Lower leg skin (tissue), 4 donors: ENCODE measurements around the gene KISS1. TPM values are rescaled to one million over a fixed set of nuclear protein-coding genes. Genes with fewer than 3 reads are reported as not detected.

Experiments used
- DNase-seq, 2 donors: peaks; one replicate each; pipeline ENCODE4 v3.0.0-alpha.2; 2019; ENCODE audit warnings: low spot score in 2 of 2
- H3K4me3 ChIP-seq: fragments of 200-600 bp; sonication (generic); 2 replicates; pipeline ENCODE4 v1.5.1; 2017; ENCODE audit warnings: mild to moderate bottlenecking, low read depth; ENCODE audit not compliant: poor library complexity, severe bottlenecking
- POLR2A ChIP-seq, 2 donors: fragments of 450-650 bp; IDR thresholded peaks; one replicate each; pipeline ENCODE4 v1.6.1; 2016 to 2017; ENCODE audit warnings: antibody characterized with exemption in 2 of 2, mild to moderate bottlenecking in 1 of 2, moderate library complexity in 1 of 2
- WGBS, 2 donors: methylation state at CpG; one replicate each; pipeline ENCODE4 v1.1.5; 2018; 5-methylcytosine and 5-hydroxymethylcytosine counted together
- intact Hi-C: fragments of 100-400 bp; cut with DNase I; formaldehyde crosslinking; loops from one replicate; pipeline ENCODE4 v1.15.0; 2023; ENCODE audit warnings: low total_unique reads
- total RNA-seq, 4 donors: library from RNA; depleted of rRNA; stranded (reverse); fragments of >200 nt; gene quantifications; one replicate each; pipeline ENCODE4 v1.1.0, GENCODE V29; 2016
- TF ChIP-seq, protein P1 (sequence below), 3 donors: fragments of 450-650 bp; IDR thresholded peaks; one replicate each; pipeline ENCODE4 v1.5.1; 2016; ENCODE audit warnings: antibody characterized with exemption in 3 of 3, mild to moderate bottlenecking in 3 of 3, moderate library complexity in 2 of 3

KISS1 gene
- total RNA-seq, 4 donors from 2014 or later: not detected

DNA sequence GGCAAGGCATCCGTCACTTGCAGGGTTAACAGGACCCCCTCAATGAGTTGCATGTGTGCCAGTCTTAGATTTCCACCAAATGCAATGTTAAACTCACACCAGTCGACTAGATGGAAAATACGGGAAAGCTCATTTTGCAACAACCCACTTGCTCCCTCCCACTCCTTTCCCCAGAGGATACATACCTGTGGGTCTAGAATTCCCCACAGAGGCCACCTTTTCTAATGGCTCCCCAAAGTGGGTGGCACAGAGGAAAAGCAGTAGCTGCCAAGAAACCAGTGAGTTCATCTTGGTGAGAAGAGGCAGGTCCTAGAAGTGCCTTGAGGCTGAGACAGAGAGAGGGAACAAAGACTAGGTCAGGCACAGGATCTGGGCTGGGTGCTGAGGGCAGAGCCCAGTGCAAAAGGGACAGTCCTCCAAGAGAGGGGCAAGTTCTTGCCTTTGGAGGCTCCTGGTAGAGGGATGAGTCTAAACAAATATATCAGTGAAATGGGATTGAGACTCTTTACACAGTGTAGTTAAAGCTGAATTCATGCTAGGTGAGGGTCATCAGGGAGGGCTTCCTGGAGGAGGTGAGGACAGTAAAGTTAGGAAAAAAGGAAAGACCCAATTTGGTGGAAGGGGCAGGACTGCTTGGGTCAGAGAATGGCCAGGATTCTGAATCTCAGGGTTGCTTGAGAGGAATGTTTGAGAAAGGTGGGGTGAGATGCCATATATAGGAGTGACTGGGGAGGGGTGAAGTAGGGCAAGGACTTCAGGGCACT is 3.5 kb downstream of the KISS1 start:
- intact Hi-C loops: no loop called here
- H3K4me3 ChIP-seq: no peak overlapping the region
- whole genome bisulfite sequencing, 2 donors: 66 to 77% methylated on average over 3 of the region's 3 CpGs
- TF ChIP-seq, protein P1, sequence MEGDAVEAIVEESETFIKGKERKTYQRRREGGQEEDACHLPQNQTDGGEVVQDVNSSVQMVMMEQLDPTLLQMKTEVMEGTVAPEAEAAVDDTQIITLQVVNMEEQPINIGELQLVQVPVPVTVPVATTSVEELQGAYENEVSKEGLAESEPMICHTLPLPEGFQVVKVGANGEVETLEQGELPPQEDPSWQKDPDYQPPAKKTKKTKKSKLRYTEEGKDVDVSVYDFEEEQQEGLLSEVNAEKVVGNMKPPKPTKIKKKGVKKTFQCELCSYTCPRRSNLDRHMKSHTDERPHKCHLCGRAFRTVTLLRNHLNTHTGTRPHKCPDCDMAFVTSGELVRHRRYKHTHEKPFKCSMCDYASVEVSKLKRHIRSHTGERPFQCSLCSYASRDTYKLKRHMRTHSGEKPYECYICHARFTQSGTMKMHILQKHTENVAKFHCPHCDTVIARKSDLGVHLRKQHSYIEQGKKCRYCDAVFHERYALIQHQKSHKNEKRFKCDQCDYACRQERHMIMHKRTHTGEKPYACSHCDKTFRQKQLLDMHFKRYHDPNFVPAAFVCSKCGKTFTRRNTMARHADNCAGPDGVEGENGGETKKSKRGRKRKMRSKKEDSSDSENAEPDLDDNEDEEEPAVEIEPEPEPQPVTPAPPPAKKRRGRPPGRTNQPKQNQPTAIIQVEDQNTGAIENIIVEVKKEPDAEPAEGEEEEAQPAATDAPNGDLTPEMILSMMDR (IDR thresholded peaks at IDR 0.05): no peak
- TF ChIP-seq POLR2A (IDR thresholded peaks at IDR 0.05): no peak
- no peak for DNase-seq

DNA sequence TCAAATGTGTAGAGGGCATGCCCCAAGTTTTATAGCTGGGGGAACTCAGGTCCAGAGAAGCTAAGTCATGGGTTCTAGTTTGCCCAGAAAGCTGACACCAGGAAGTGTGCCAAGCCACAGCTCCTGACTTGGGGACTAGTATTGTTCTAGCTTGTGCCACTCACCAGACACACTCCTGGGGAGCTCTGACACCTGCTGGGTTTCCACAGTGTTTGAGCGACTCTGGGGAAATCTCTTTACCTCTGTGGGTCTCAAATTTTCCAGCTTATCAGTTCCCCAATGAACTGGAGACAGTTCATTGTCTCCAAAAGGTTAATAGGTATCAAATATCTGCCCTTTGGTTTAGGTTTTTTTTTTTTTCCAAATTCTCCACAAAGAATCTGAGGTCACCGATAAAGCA is 4.2 kb downstream of the KISS1 start:
- 90 to 95% methylated on average over 2 of the region's 2 CpGs for WGBS, 2 donors
- TF ChIP-seq, protein P1 (IDR thresholded peaks at IDR 0.05): no peak
- no peak for TF ChIP-seq POLR2A (IDR thresholded peaks at IDR 0.05)
- intact Hi-C loops: no loop called here
- no peak for DNase-seq
- H3K4me3 ChIP-seq: no peak overlapping the region

DNA sequence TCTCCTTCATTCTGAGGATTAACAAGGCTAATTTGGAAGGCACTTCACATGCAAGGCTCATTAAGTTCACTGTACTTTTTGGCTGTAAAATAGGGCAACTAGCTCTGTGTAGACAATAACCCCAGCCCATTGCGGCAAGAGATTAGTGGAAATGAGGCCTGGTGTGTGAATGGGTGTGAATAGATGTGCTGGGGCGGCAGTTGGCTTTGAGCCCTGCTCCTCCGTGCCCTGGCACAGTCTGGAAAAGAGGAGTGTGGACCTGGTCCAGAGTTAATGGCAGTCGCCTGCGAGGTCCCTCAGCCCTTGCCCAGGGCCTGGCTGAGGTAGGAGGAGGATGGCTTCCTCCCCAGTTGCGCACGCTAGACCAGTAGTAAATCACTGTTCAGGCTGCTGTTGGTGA is 4.8 kb downstream of the KISS1 start:
- intact Hi-C loops: no loop called here
- 43 to 58% methylated on average over 6 to 7 of the region's 7 CpGs for WGBS, 2 donors
- H3K4me3 ChIP-seq: no peak overlapping the region
- peak in 1 of 2 donors; percentile 57 for DNase-seq
- TF ChIP-seq, protein P1 (IDR thresholded peaks at IDR 0.05): no peak
- no peak for TF ChIP-seq POLR2A (IDR thresholded peaks at IDR 0.05)

DNA sequence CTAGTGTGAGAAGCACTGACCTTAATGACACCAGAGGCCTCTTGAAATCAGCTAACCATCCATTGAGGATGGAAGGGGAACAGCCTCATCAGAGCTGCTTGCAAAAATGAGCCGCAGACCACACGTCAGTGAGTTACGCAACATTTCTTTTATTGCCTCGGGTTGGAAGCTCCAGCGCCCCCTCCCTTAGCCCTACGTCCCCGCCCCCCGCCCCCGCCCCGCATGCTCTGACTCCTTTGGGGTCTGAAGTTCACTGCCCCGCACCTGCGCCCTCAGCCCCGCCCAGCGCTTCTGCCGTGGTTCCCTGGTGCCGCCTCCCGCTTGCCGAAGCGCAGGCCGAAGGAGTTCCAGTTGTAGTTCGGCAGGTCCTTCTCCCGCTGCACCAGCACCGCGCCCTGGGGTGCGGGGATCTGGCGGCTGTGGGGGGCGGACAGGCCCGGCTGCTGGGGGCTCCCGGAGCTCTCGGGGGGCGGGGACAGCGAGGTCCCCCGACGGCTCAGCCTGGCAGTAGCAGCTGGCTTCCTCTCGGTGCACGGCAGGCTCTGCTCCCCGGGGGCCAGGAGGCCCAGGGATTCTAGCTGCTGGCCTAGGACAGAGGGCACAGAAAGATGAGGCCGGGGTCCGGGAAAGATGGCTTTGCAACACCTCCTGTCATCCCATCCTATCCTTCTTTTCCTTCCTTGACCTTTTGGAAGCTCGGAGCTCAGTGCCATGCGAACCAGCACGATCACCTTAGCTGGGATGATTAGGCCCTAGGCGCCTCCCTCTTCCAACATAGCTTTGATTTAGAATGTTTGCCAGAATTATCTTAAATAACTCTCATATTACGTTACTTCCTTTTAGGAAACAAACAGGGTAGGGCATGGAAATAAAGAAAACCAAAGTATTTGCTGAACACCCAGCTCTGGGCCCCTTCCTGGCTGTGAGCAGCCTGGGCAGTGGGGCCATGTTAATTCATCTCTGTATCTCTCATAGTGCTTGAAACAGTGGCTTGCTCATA is 5.8 kb downstream of the KISS1 start:
- no peak overlapping the region for H3K4me3 ChIP-seq
- peak in 1 of 2 donors; percentile 86 for DNase-seq
- no peak for TF ChIP-seq POLR2A (IDR thresholded peaks at IDR 0.05)
- TF ChIP-seq, protein P1 (IDR thresholded peaks at IDR 0.05): no peak
- intact Hi-C loops: no loop called here
- WGBS, 2 donors: 14 to 18% methylated on average over 32 to 43 of the region's 44 CpGs

DNA sequence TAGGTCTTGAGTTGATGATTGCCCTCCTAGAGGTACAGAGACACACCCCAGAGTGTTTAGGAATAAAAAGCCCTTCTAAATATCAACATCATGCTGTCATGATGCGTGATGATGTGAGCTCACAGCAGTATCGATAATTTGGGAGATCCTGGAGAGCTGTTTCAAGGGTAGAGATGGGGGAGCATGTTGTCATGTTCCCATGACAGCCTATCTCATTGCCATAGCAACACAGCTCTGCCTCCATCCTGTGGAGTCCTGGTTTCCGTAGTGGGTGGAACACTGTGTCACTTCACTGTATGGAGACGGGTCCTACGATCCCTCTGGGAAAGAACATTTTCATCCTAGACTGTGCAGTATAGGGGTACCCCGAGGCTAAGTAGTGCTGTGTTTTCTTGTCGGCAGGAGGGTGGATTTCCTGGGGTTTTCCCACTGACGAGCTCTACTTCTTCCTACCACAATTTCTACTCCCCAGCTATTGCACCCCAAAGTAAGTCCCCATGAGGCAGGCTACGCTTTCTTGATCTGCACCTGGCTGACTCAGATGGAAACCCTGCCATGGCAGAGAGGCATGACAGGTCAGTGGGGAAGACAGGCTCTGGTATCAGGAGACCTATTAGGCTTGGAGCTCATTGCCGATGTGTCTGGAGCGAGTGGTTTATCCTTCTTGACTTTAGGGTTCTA is 7.2 kb downstream of the KISS1 start:
- TF ChIP-seq POLR2A (IDR thresholded peaks at IDR 0.05): no peak
- TF ChIP-seq, protein P1 (IDR thresholded peaks at IDR 0.05): no peak
- no peak overlapping the region for H3K4me3 ChIP-seq
- intact Hi-C loops: no loop called here
- DNase-seq: peak in 1 of 2 donors; percentile 43
- 67 to 77% methylated on average over 11 of the region's 11 CpGs for WGBS, 2 donors
